Endothelial cell of umbilical vein (primary cell): ENCODE measurements around the gene CTF1. TPM values are rescaled to one million over a fixed set of nuclear protein-coding genes. Genes with fewer than 3 reads are reported as not detected.

ENCODE experiments used
- BruUV-seq: library from RNA; stranded (reverse); fragments of 400-500 nt; replicated peaks from 2 replicates; lab custom pipeline; 2021; lab: Mats Ljungman, UMichigan
- CTCF ChIA-PET: fragments of 300-600, 350-600 bp; sonication (Branson Sonifier 250); formaldehyde crosslinking; loops from one replicate; lab custom pipeline; 2021; ENCODE audit warnings: antibody characterized with exemption, inconsistent platforms; lab: Charles Lee
- POLR2A ChIA-PET: fragments of 300-600, 350-600 bp; sonication (Branson Sonifier 250); formaldehyde crosslinking; loops from one replicate; lab custom pipeline; 2021; ENCODE audit warnings: antibody characterized with exemption, inconsistent platforms; lab: Charles Lee
- DNase-seq: peaks from one replicate; pipeline ENCODE4 v3.0.0-alpha.2; 2011; ENCODE audit warnings: low read depth, low spot score
- FAIRE-seq: peaks from 2 replicates; lab custom pipeline; 2011; peaks lifted over from hg19 to GRCh38; lab: Jason Lieb, UNC
- H2AFZ ChIP-seq: 2 replicates; pipeline ENCODE4 v1.6.0; 2012; ENCODE audit warnings: low read depth, low read length, control low read depth, inconsistent platforms
- H3K27ac ChIP-seq: 2 replicates; pipeline ENCODE4 v1.5.1; 2011; ENCODE audit warnings: low read depth, mild to moderate bottlenecking, control low read depth, low read length, moderate library complexity; ENCODE audit not compliant: insufficient read depth
- H3K27me3 ChIP-seq, 2 experiments: 2 replicates each; pipeline versions ENCODE4 v1.6.0 to v1.6.1; 2011; ENCODE audit warnings: low read length in 2 of 2, mixed read lengths in 1 of 2; ENCODE audit not compliant: control insufficient read depth in 2 of 2, insufficient read depth in 2 of 2
- H3K36me3 ChIP-seq, 2 experiments: 2 replicates in 1 of 2; 3 replicates in 1 of 2; pipeline ENCODE4 v1.5.1; 2011; ENCODE audit warnings: low read length in 2 of 2, mild to moderate bottlenecking in 1 of 2, moderate library complexity in 1 of 2; ENCODE audit not compliant: control insufficient read depth in 2 of 2, insufficient read depth in 2 of 2; ENCODE audit errors: extremely low read depth in 1 of 2
- H3K4me1 ChIP-seq: 3 replicates; pipeline ENCODE4 v1.5.1; 2011; ENCODE audit warnings: mild to moderate bottlenecking, low read length; ENCODE audit not compliant: control insufficient read depth, insufficient read depth; ENCODE audit errors: extremely low read depth
- H3K4me2 ChIP-seq: 2 replicates; pipeline ENCODE4 v1.6.1; 2011; ENCODE audit warnings: low read length, control low read depth, mixed read lengths; ENCODE audit not compliant: insufficient read depth
- H3K4me3 ChIP-seq, 3 experiments: fragments of 200-600 bp in 1 of 3; sonication (generic), shearing (Covaris generic) in 1 of 3; replicated peaks in 1 of 3; 2 replicates each; pipeline ENCODE4 v1.5.1; 2011 to 2016; ENCODE audit warnings: control low read depth in 3 of 3, low read length in 3 of 3, mild to moderate bottlenecking in 2 of 3, inconsistent platforms in 1 of 3, low read depth in 1 of 3, moderate library complexity in 1 of 3; ENCODE audit not compliant: insufficient read depth in 1 of 3
- H3K79me2 ChIP-seq: 2 replicates; pipeline ENCODE4 v1.6.0; 2012; ENCODE audit warnings: low read length, inconsistent platforms; ENCODE audit not compliant: control insufficient read depth, insufficient read depth
- H3K9ac ChIP-seq: replicated peaks from 2 replicates; pipeline ENCODE3; 2011; ENCODE audit warnings: low read length, control low read depth; ENCODE audit not compliant: insufficient read depth; ENCODE audit errors: extremely low read depth
- H3K9me1 ChIP-seq: replicated peaks from 3 replicates; pipeline ENCODE4 v1.6.0; 2011; ENCODE audit warnings: mild to moderate bottlenecking, low read length; ENCODE audit not compliant: control insufficient read depth, insufficient read depth; ENCODE audit errors: extremely low read depth
- H3K9me3 ChIP-seq: replicated peaks from 2 replicates; pipeline ENCODE4 v1.5.1; 2012; ENCODE audit warnings: low read length, inconsistent platforms; ENCODE audit not compliant: control insufficient read depth, insufficient read depth
- H4K20me1 ChIP-seq: replicated peaks from 2 replicates; pipeline ENCODE3; 2011; ENCODE audit warnings: mild to moderate bottlenecking, low read length; ENCODE audit not compliant: control insufficient read depth, insufficient read depth; ENCODE audit errors: extremely low read depth
- EZH2 ChIP-seq: IDR thresholded peaks from 2 replicates; pipeline ENCODE4 v1.6.1; 2012; ENCODE audit warnings: borderline replicate concordance, low read depth, mild to moderate bottlenecking, moderate library complexity, low read length, inconsistent platforms; ENCODE audit not compliant: severe bottlenecking
- FOS ChIP-seq: IDR thresholded peaks from 2 replicates; pipeline ENCODE4 v1.6.1; 2011; ENCODE audit warnings: mild to moderate bottlenecking, low read length, moderate library complexity, borderline replicate concordance; ENCODE audit not compliant: insufficient read depth
- GATA2 ChIP-seq: IDR thresholded peaks from 2 replicates; pipeline ENCODE4 v1.7.0; 2011; ENCODE audit warnings: low read depth, mild to moderate bottlenecking, moderate library complexity, mixed read lengths, low read length; ENCODE audit not compliant: insufficient read length, insufficient read depth
- JUN ChIP-seq: IDR thresholded peaks from 2 replicates; pipeline ENCODE4 v1.6.1; 2011; ENCODE audit warnings: borderline replicate concordance, low read depth; ENCODE audit not compliant: insufficient read length, insufficient read depth
- MYC ChIP-seq: IDR thresholded peaks from one replicate; pipeline ENCODE4 v1.6.1; 2011; ENCODE audit warnings: mild to moderate bottlenecking, low read depth, low read length
- POLR2A ChIP-seq: IDR thresholded peaks from 2 replicates; pipeline ENCODE4 v1.6.1; 2012; ENCODE audit warnings: low read depth, mild to moderate bottlenecking, control low read depth, low read length
- POLR2AphosphoS5 ChIP-seq: IDR thresholded peaks from 2 replicates; pipeline ENCODE4 v1.6.1; 2012; ENCODE audit warnings: low read depth, mild to moderate bottlenecking, control low read depth, low read length, moderate library complexity; ENCODE audit not compliant: insufficient read depth
- dilution Hi-C: fragments of 300-500 bp; cut with MboI; formaldehyde crosslinking; loops from one replicate; pipeline ENCODE4 v1.15.0; 2019; ENCODE audit warnings: low sequenced_read_pairs; ENCODE audit not compliant: extremely low pct_ligation_motif_present
- intact Hi-C: fragments of 100-400 bp; cut with micrococcal nuclease; formaldehyde crosslinking; loops from one replicate; pipeline ENCODE4 v1.10.0; 2022
- polyA plus RNA-seq, 4 experiments: library from polyadenylated mRNA; depleted of rRNA in 3 of 4; stranded (reverse) in 3 of 4; unstranded in 1 of 4; fragments of >200 nt; gene quantifications; 2 replicates each; pipeline versions ENCODE4 v1.2.1 to v1.2.3, GENCODE V29; 2011 to 2012; ENCODE audit warnings: missing spikeins in 1 of 4
- total RNA-seq: library from RNA; stranded (reverse); gene quantifications from 2 replicates; pipeline ENCODE4 v1.2.3, GENCODE V29; 2021
- TF ChIP-seq, protein P1 (sequence below), 2 donors: IDR thresholded peaks; 1 replicate in 1 of 2; 2 replicates in 1 of 2; pipeline ENCODE4 v1.5.1; 2011; ENCODE audit warnings: low read length in 2 of 2, mild to moderate bottlenecking in 2 of 2, moderate library complexity in 2 of 2, control low read depth in 1 of 2, inconsistent platforms in 1 of 2, low read depth in 1 of 2; ENCODE audit not compliant: insufficient read depth in 1 of 2; ENCODE audit errors: extremely low read depth in 1 of 2
- TF ChIP-seq, protein P2 (sequence below): IDR thresholded peaks from 2 replicates; pipeline ENCODE4 v1.6.1; 2011; ENCODE audit not compliant: insufficient read depth, insufficient read length

The CTF1 gene
- total and polyA plus RNA-seq, 2 donors (not counting 3 experiments of a cell fraction or from before 2014, with no cell fraction given) = 1.5 to 4.7 TPM

DNA sequence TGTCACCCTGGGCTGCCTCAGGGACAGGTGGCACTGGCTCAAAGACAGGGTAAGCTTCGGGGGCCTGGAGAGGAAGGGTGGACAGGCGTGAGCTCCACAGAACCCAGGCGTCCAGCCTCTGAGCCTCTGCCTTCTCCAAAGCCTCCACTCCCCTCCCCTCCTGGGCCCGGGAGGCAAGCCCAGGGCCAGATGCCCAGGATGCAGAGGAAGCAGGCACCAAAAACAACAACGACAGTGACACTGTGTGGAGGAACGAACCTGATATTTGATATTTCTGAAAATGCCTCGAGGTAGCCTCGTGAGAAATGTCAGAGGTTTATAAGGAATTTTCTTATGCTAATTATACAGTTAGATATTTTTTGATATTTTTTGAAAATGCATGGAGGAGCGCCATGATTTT is 8.5 kb upstream of the CTF1 start:
- no peak for FAIRE-seq

More for the DNA sequence above, 8.5 kb upstream of the CTF1 start:
- no TSS peak for BruUV-seq
- H2AFZ ChIP-seq = no peak overlapping the region
- H3K27me3 ChIP-seq = no peaks in the 10 kb centered on the region
- H3K27ac ChIP-seq = no peak overlapping the region
- no peak overlapping the region for H3K4me3 ChIP-seq
- dilution Hi-C loops = no loop called here
- no peaks in the 10 kb centered on the region for H3K9me3 ChIP-seq
- TF ChIP-seq, protein P1, sequence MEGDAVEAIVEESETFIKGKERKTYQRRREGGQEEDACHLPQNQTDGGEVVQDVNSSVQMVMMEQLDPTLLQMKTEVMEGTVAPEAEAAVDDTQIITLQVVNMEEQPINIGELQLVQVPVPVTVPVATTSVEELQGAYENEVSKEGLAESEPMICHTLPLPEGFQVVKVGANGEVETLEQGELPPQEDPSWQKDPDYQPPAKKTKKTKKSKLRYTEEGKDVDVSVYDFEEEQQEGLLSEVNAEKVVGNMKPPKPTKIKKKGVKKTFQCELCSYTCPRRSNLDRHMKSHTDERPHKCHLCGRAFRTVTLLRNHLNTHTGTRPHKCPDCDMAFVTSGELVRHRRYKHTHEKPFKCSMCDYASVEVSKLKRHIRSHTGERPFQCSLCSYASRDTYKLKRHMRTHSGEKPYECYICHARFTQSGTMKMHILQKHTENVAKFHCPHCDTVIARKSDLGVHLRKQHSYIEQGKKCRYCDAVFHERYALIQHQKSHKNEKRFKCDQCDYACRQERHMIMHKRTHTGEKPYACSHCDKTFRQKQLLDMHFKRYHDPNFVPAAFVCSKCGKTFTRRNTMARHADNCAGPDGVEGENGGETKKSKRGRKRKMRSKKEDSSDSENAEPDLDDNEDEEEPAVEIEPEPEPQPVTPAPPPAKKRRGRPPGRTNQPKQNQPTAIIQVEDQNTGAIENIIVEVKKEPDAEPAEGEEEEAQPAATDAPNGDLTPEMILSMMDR (IDR thresholded peaks at IDR 0.05; ENCODE audit: extremely low read depth in 1 of 2, insufficient read depth in 1 of 2, low read depth in 1 of 2, low read length in 2 of 2) = no peak
- TF ChIP-seq POLR2AphosphoS5 (no peak), GATA2 (no peak), JUN (no peak), EZH2 (no peak), MYC (no peak), FOS (no peak), POLR2A (no peak)
- TF ChIP-seq, protein P2, sequence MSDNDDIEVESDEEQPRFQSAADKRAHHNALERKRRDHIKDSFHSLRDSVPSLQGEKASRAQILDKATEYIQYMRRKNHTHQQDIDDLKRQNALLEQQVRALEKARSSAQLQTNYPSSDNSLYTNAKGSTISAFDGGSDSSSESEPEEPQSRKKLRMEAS = no peak
- H3K4me2 ChIP-seq = no peak overlapping the region
- POLR2A ChIA-PET = no interaction called here
- CTCF ChIA-PET = interaction anchor here (1.4 to 1.7 kb wide), 2 partner anchors 14 to 43 kb away, joined by 4 to 5 read pairs; no protein-coding TSS in a partner anchor
- no peak overlapping the region for H3K9ac ChIP-seq
- H3K4me1 ChIP-seq = peaks cover 2% of the 10 kb centered on the region
- no peaks in the 10 kb centered on the region for H3K9me1 ChIP-seq
- peaks cover 3% of the 10 kb centered on the region for H3K79me2 ChIP-seq
- peaks cover 2 to 13% of the 10 kb centered on the region in 2 experiments for H3K36me3 ChIP-seq
- no peaks in the 10 kb centered on the region for H4K20me1 ChIP-seq
- intact Hi-C loops = no loop called here
- DNase-seq = no peak
